WTC11 (cell line): Measurements from ENCODE around the gene PTPRJ. TPM values are rescaled to one million over a fixed set of nuclear protein-coding genes. Genes with fewer than 3 reads are reported as not detected.

Experiments used
- ATAC-seq: fragments of 200-7000 bp; cut with Tn5 transposase; 2 replicates; pipeline ENCODE4 v1.10.0; 2021; ENCODE audit warnings: mild to moderate bottlenecking, moderate library complexity
- CTCF ChIA-PET: fragments of 300-600 bp; sonication (Branson Sonifier 250); formaldehyde crosslinking; loops from one replicate; lab custom pipeline; 2021; ENCODE audit warnings: antibody characterized with exemption; lab: Charles Lee
- POLR2A ChIA-PET: fragments of 350-600 bp; sonication (Branson Sonifier 250); formaldehyde crosslinking; loops from one replicate; lab custom pipeline; 2021; ENCODE audit warnings: antibody characterized with exemption; lab: Charles Lee
- DNase-seq: peaks from one replicate; pipeline ENCODE4 v3.0.0; 2021; ENCODE audit warnings: low spot score
- H3K27ac Mint-ChIP-seq: 2 replicates; pipeline ENCODE4 v1.8.0; 2021; ENCODE audit warnings: mixed read lengths
- H3K27me3 Mint-ChIP-seq: 2 replicates; pipeline ENCODE4 v1.8.0; 2021; ENCODE audit warnings: low read depth, mild to moderate bottlenecking, moderate library complexity, mixed read lengths
- H3K36me3 Mint-ChIP-seq: 2 replicates; pipeline ENCODE4 v1.8.0; 2021; ENCODE audit warnings: mixed read lengths
- H3K4me1 Mint-ChIP-seq: 2 replicates; pipeline ENCODE4 v1.8.0; 2022; ENCODE audit warnings: mixed read lengths
- H3K4me3 Mint-ChIP-seq: 2 replicates; pipeline ENCODE4 v1.8.0; 2021; ENCODE audit warnings: mild to moderate bottlenecking, moderate library complexity, mixed read lengths
- H3K9me3 Mint-ChIP-seq: 2 replicates; pipeline ENCODE4 v1.8.0; 2021; ENCODE audit warnings: mixed read lengths
- CDX4 ChIP-seq: fragments of 250-450 bp; sonication (Bioruptor Pico); IDR thresholded peaks from 2 replicates; pipeline ENCODE4 v1.9.0; 2021; ENCODE audit warnings: moderate library complexity, mild to moderate bottlenecking, inconsistent platforms, borderline replicate concordance
- GABPB1 ChIP-seq: sonication (generic); formaldehyde crosslinking; IDR thresholded peaks from 2 replicates; pipeline ENCODE4 v1.8.1; 2023; ENCODE audit warnings: mild to moderate bottlenecking, missing genetic modification reagents
- IRF1 ChIP-seq: sonication (generic); formaldehyde crosslinking; IDR thresholded peaks from 2 replicates; pipeline ENCODE4 v1.8.0; 2023; ENCODE audit warnings: missing genetic modification reagents
- MLX ChIP-seq: sonication (generic); formaldehyde crosslinking; IDR thresholded peaks from 2 replicates; pipeline ENCODE4 v1.8.1; 2023; ENCODE audit warnings: mild to moderate bottlenecking, missing genetic modification reagents, moderate library complexity
- NFE2L1 ChIP-seq: sonication (generic); formaldehyde crosslinking; IDR thresholded peaks from 2 replicates; pipeline ENCODE4 v1.8.1; 2023; ENCODE audit warnings: missing genetic modification reagents
- NFYB ChIP-seq: sonication (generic); formaldehyde crosslinking; conservative IDR thresholded peaks from 2 replicates; pipeline ENCODE4 v1.8.0; 2022; ENCODE audit warnings: low read depth, missing genetic modification reagents
- PRDM15 ChIP-seq: sonication (generic); formaldehyde crosslinking; IDR thresholded peaks from 2 replicates; pipeline ENCODE4 v1.8.0; 2022; ENCODE audit warnings: missing genetic modification reagents
- PREB ChIP-seq: sonication (generic); formaldehyde crosslinking; IDR thresholded peaks from 2 replicates; pipeline ENCODE4 v1.8.1; 2022; ENCODE audit warnings: mild to moderate bottlenecking, missing genetic modification reagents, moderate library complexity, borderline replicate concordance
- PRRX2 ChIP-seq: fragments of 250-450 bp; sonication (Bioruptor Pico); IDR thresholded peaks from 2 replicates; pipeline ENCODE4 v1.8.0; 2021; ENCODE audit warnings: mild to moderate bottlenecking
- STAT6 ChIP-seq: sonication (generic); formaldehyde crosslinking; conservative IDR thresholded peaks from 2 replicates; pipeline ENCODE4 v1.8.1; 2023; ENCODE audit warnings: mild to moderate bottlenecking, low read depth, missing genetic modification reagents, moderate library complexity
- TCF7 ChIP-seq: sonication (generic); formaldehyde crosslinking; IDR thresholded peaks from 2 replicates; pipeline ENCODE4 v1.8.0; 2022; ENCODE audit warnings: mild to moderate bottlenecking, low read depth, missing genetic modification reagents, moderate library complexity
- ZBTB43 ChIP-seq: sonication (generic); formaldehyde crosslinking; IDR thresholded peaks from 2 replicates; pipeline ENCODE4 v1.8.1; 2023; ENCODE audit warnings: mild to moderate bottlenecking, missing genetic modification reagents
- ZNF138 ChIP-seq: sonication (generic); formaldehyde crosslinking; conservative IDR thresholded peaks from 2 replicates; pipeline ENCODE4 v1.8.1; 2022; ENCODE audit warnings: mild to moderate bottlenecking, moderate library complexity, missing genetic modification reagents
- ZNF423 ChIP-seq: fragments of 250-450 bp; sonication (Bioruptor Pico); IDR thresholded peaks from 2 replicates; pipeline ENCODE4 v2.1.2; 2022; ENCODE audit warnings: mild to moderate bottlenecking, moderate library complexity
- ZNF512 ChIP-seq: sonication (generic); formaldehyde crosslinking; IDR thresholded peaks from 2 replicates; pipeline ENCODE4 v1.8.1; 2022; ENCODE audit warnings: missing genetic modification reagents, borderline replicate concordance
- total RNA-seq: library from RNA; stranded (reverse); gene quantifications from 3 replicates; pipeline ENCODE4 v1.2.3, GENCODE V29; 2021

PTPRJ gene
- total RNA-seq, 1 experiment from 2014 or later = 19.5 TPM

GRCh38 chr11:48096588-48097525 lies 116.5 kb downstream of the PTPRJ start:
- no peak for TF ChIP-seq ZNF512
- peak; percentile 24; the same call in 1 of the 2 replicates for TF ChIP-seq ZNF423 (CRISPR knock-in tag)
- CTCF ChIA-PET = interaction anchor here (1.3 to 2.9 kb wide), 2 partner anchors 11 to 12 kb away, joined by 5 to 10 read pairs; no protein-coding TSS in a partner anchor
- no peak for DNase-seq
- Mint-ChIP-seq H3K27me3 (no peaks in the 10 kb centered on the region), H3K4me3 (no peak overlapping the region), H3K36me3 (no peaks in the 10 kb centered on the region), H3K4me1 (peaks cover 37% of the 10 kb centered on the region), H3K9me3 (no peaks in the 10 kb centered on the region), H3K27ac (peak overlapping the region; percentile 83)
- POLR2A ChIA-PET = no interaction called here
- peak; percentile 75 for ATAC-seq

- H3K4me3 Mint-ChIP-seq = no peak overlapping the region
- H3K27ac Mint-ChIP-seq = peak overlapping the region; percentile 58
- no peak for ATAC-seq
- H3K27me3 Mint-ChIP-seq = no peaks in the 10 kb centered on the region
- TF ChIP-seq ZNF423 (CRISPR knock-in tag) (no peak), NFYB (CRISPR knock-in tag) (no peak), PRDM15 (CRISPR knock-in tag) (no peak), IRF1 (CRISPR knock-in tag) (no peak), PREB (CRISPR knock-in tag) (no peak), ZNF138 (CRISPR knock-in tag) (no peak), CDX4 (CRISPR knock-in tag) (no peak), NFE2L1 (CRISPR knock-in tag) (no peak), STAT6 (CRISPR knock-in tag) (no peak), PRRX2 (CRISPR knock-in tag) (no peak), GABPB1 (CRISPR knock-in tag) (no peak), TCF7 (CRISPR knock-in tag) (no peak), MLX (CRISPR knock-in tag) (no peak), ZBTB43 (CRISPR knock-in tag) (no peak)
- TF ChIP-seq, all 79 proteins: peak for 0
- no peaks in the 10 kb centered on the region for H3K36me3 Mint-ChIP-seq
- no peak for DNase-seq
- H3K4me1 Mint-ChIP-seq = peaks cover 40% of the 10 kb centered on the region
- POLR2A ChIA-PET = interaction anchor here (0.6 to 0.7 kb wide), 2 partner anchors 55 to 119 kb away, joined by 4 read pairs; no protein-coding TSS in a partner anchor
- H3K9me3 Mint-ChIP-seq = no peaks in the 10 kb centered on the region
- CTCF ChIA-PET = interaction anchor here (1.4 to 2.9 kb wide), 2 partner anchors 10 to 11 kb away, joined by 4 to 10 read pairs; no protein-coding TSS in a partner anchor
Observed at GRCh38 chr11:48098024-48098423, 117.7 kb downstream of the PTPRJ start.
